GM18909 (cell line): Measurements from ENCODE around the gene PTK7.
A peak's percentile ranks its signal among the peaks of the same experiment; 100 is the strongest.

ENCODE experiments used
- ATAC-seq: cut with Tn5 transposase; IDR thresholded peaks from one replicate; pipeline ENCODE4 v1.9.1; 2021; ENCODE audit warnings: mild to moderate bottlenecking; ENCODE audit not compliant: unreplicated experiment, poor library complexity

PTK7 gene

GRCh38 chr6:43053545-43054205, 22.4 kb upstream of the PTK7 start, which contains the start of gene CUL7:
Gene CUL7 (minus strand): TSS chr6:43053851. CDS start chr6:43052788, 1,063 bp downstream.
- ATAC-seq, result peak; percentile 86

- no peak for ATAC-seq
Observed at GRCh38 chr6:43054206-43054943, 21.7 kb upstream of the PTK7 start.

- ATAC-seq, result no peak
Observed at GRCh38 chr6:43055966-43056365, 20.1 kb upstream of the PTK7 start.

- ATAC-seq, result no peak
Observed at GRCh38 chr6:43058531-43058930, 17.6 kb upstream of the PTK7 start.

GRCh38 chr6:43059168-43060033, 16.7 kb upstream of the PTK7 start, which contains the start of the genes KLC4 and MRPL2:
Gene KLC4 (plus strand): TSS chr6:43059631. CDS start chr6:43061336, 1,705 bp downstream.
Gene MRPL2 (minus strand): TSS chr6:43059434. CDS start chr6:43059381, 53 bp downstream.
- ATAC-seq, result peak; percentile 83

GRCh38 chr6:43060034-43060754, 15.9 kb upstream of the PTK7 start:
- no peak for ATAC-seq

- ATAC-seq, result no peak
Observed at GRCh38 chr6:43060755-43061633, 15.1 kb upstream of the PTK7 start.

- ATAC-seq, result no peak
Observed at GRCh38 chr6:43061861-43062260, 14.3 kb upstream of the PTK7 start.

GRCh38 chr6:43062818-43063217, 13.3 kb upstream of the PTK7 start:
- no peak for ATAC-seq

GRCh38 chr6:43070028-43070632, 6.0 kb upstream of the PTK7 start:
- no peak for ATAC-seq

- ATAC-seq, result no peak
Observed at GRCh38 chr6:43074847-43075669, 1.1 kb upstream of the PTK7 start.

- ATAC-seq, result no peak
Observed at GRCh38 chr6:43076464-43077332, 584 bp downstream of the PTK7 start.

- no peak for ATAC-seq
Observed at GRCh38 chr6:43077333-43077809, 1.3 kb downstream of the PTK7 start.

- no peak for ATAC-seq
Observed at GRCh38 chr6:43077981-43078511, 1.9 kb downstream of the PTK7 start.

- no peak for ATAC-seq
Observed at GRCh38 chr6:43078691-43079090, 2.6 kb downstream of the PTK7 start.

- no peak for ATAC-seq
Observed at GRCh38 chr6:43081043-43081442, 4.9 kb downstream of the PTK7 start.
